HG03280 (cell line): Measurements from ENCODE around the gene GRK1.

Experiments used
- ATAC-seq: cut with Tn5 transposase; IDR thresholded peaks from one replicate; pipeline ENCODE4 v1.9.1; 2021; ENCODE audit warnings: mild to moderate bottlenecking, moderate library complexity; ENCODE audit not compliant: unreplicated experiment

Gene GRK1

GRCh38 chr13:113774177-113775107 lies 107.4 kb downstream of the GRK1 start:
- no peak for ATAC-seq

- no peak for ATAC-seq
These were observed 108.6 kb downstream of the GRK1 start for GRCh38 chr13:113775451-113776145.

- no peak for ATAC-seq
These were observed 109.5 kb downstream of the GRK1 start for GRCh38 chr13:113776231-113777125.

GRCh38 chr13:113777311-113778260 lies 110.6 kb downstream of the GRK1 start:
- no peak for ATAC-seq

- no peak for ATAC-seq
These were observed 114.6 kb downstream of the GRK1 start for GRCh38 chr13:113781571-113781970.

- ATAC-seq, result no peak
These were observed 115.5 kb downstream of the GRK1 start for GRCh38 chr13:113782472-113782871.

GRCh38 chr13:113783200-113783881 lies 116.3 kb downstream of the GRK1 start:
- no peak for ATAC-seq

- no peak for ATAC-seq
These were observed 117.1 kb downstream of the GRK1 start for GRCh38 chr13:113783966-113784644.

- ATAC-seq, result no peak
These were observed 117.6 kb downstream of the GRK1 start for GRCh38 chr13:113784645-113785024.

GRCh38 chr13:113785051-113786010 lies 118.3 kb downstream of the GRK1 start:
- ATAC-seq, result no peak

GRCh38 chr13:113786262-113786841 lies 119.3 kb downstream of the GRK1 start:
- ATAC-seq, result no peak
